Tibial nerve (tissue), 4 donors: ENCODE results near the gene ADCY2.

Experiments used
- CTCF ChIP-seq, 5 experiments: fragments of 200-600 bp in 3 of 5; fragments of 450-650 bp in 2 of 5; sonication (generic) in 3 of 5; IDR thresholded peaks; one replicate each; pipeline ENCODE4 v1.5.1; 2016 to 2019; ENCODE audit warnings: antibody characterized with exemption in 5 of 5, mild to moderate bottlenecking in 3 of 5, moderate library complexity in 2 of 5
- EP300 ChIP-seq, 2 donors: sonication (generic); formaldehyde crosslinking; IDR thresholded peaks; one replicate each; pipeline ENCODE4 v1.6.1; 2017; ENCODE audit warnings: antibody characterized with exemption in 2 of 2, mild to moderate bottlenecking in 1 of 2
- POLR2A ChIP-seq, 2 donors: fragments of 450-650 bp; IDR thresholded peaks; one replicate each; pipeline ENCODE4 v1.6.1; 2017; ENCODE audit warnings: antibody characterized with exemption in 2 of 2, mild to moderate bottlenecking in 2 of 2, moderate library complexity in 2 of 2

- TF ChIP-seq EP300 (IDR thresholded peaks at IDR 0.05) (no peak), CTCF (IDR thresholded peaks at IDR 0.05) (no peak), POLR2A (IDR thresholded peaks at IDR 0.05) (no peak)
These were observed 4.7 kb upstream of the ADCY2 start for GRCh38 chr5:7391215-7391614.
